ENCODE measurements around the gene SYCP2.

DNA sequence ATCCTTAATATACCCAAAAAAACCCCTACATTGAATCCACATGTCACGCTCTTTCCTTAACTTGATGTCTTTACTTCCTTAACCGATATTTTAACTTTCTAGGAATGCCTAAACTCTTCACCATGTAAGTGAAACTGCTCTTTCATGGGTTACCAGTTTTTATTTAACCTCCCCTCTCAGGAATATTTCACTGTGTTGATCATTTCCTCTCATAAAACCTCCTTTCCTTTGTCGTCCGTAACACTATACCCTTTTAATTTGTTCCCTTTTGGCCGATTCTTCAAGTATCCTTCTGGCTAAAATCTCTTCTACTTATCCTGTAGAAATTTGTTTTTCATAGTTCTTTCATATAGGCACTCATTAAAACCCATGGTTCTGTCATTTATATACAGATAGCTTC lies 24.6 kb downstream of the SYCP2 start:
- no peak for TF ChIP-seq CTCF (IDR thresholded peaks at IDR 0.05)
- TF ChIP-seq ZFX (IDR thresholded peaks at IDR 0.05; ENCODE audit: borderline replicate concordance): no peak

Data from 22Rv1 (cell line).